Measurements from ENCODE around the gene PEX11G.
A peak's percentile ranks its signal among the peaks of the same experiment; 100 is the strongest.
"Not testable (repeated sequence)": the region's sequence is repeated elsewhere in the genome, so short reads cannot be mapped to it uniquely, and the experiment has no call there.

PEX11G gene

GRCh38 chr19:7463575-7463974 lies 25.3 kb downstream of the PEX11G start:
- DNase-seq = no peak

GRCh38 chr19:7461841-7462629 lies 26.8 kb downstream of the PEX11G start:
- no peak for DNase-seq

- no peak for DNase-seq
These were observed 28.3 kb downstream of the PEX11G start for GRCh38 chr19:7460562-7460966.

GRCh38 chr19:7459773-7460172 lies 29.1 kb downstream of the PEX11G start:
- DNase-seq = no peak

- DNase-seq = no peak
These were observed 30.2 kb downstream of the PEX11G start for GRCh38 chr19:7458675-7459074.

GRCh38 chr19:7456964-7457541 lies 31.8 kb downstream of the PEX11G start:
- peak; percentile 71 for DNase-seq

GRCh38 chr19:7455600-7456296 lies 33.1 kb downstream of the PEX11G start:
- DNase-seq = no peak

- DNase-seq = no peak
These were observed 33.8 kb downstream of the PEX11G start for GRCh38 chr19:7454998-7455397.

GRCh38 chr19:7450243-7451223 lies 38.3 kb downstream of the PEX11G start:
- no peak for DNase-seq

GRCh38 chr19:7449391-7450070 lies 39.3 kb downstream of the PEX11G start:
- not testable (repeated sequence) for DNase-seq

GRCh38 chr19:7447648-7448047 lies 41.2 kb downstream of the PEX11G start:
- DNase-seq = no peak

- no peak for DNase-seq
These were observed 43.7 kb downstream of the PEX11G start for GRCh38 chr19:7445104-7445503.

GRCh38 chr19:7444042-7444441 lies 44.8 kb downstream of the PEX11G start:
- DNase-seq = no peak

GRCh38 chr19:7442423-7442822 lies 46.4 kb downstream of the PEX11G start:
- DNase-seq = peak; percentile 28

- DNase-seq = no peak
These were observed 47.2 kb downstream of the PEX11G start for GRCh38 chr19:7441468-7442146.

- DNase-seq = no peak
These were observed 48.5 kb downstream of the PEX11G start for GRCh38 chr19:7440188-7440975.

GRCh38 chr19:7435586-7435985 lies 53.2 kb downstream of the PEX11G start:
- no peak for DNase-seq

GRCh38 chr19:7434391-7434790 lies 54.4 kb downstream of the PEX11G start:
- peak; percentile 88 for DNase-seq

- not testable (repeated sequence) for DNase-seq
These were observed 55.4 kb downstream of the PEX11G start for GRCh38 chr19:7433456-7433855.

- DNase-seq = no peak
These were observed 59.1 kb downstream of the PEX11G start for GRCh38 chr19:7429638-7430282.

All from NCI-H82 (cell line).